K562 (cell line): ENCODE data around the gene PPP1R15B. TPM values are rescaled to one million over a fixed set of nuclear protein-coding genes. Genes with fewer than 3 reads are reported as not detected.
A peak's percentile ranks its signal among the peaks of the same experiment; 100 is the strongest.

Experiments used
- CHCHD3 ChIP-seq: fragments of 250-450 bp; sonication (Bioruptor Pico); IDR thresholded peaks from 2 replicates; pipeline ENCODE4 v2.1.2; 2022; ENCODE audit warnings: mild to moderate bottlenecking
- CTCF ChIP-seq, 3 experiments: IDR thresholded peaks in 2 of 3; conservative IDR thresholded peaks in 1 of 3; 2 replicates each; pipeline ENCODE4 v1.5.1; 2011 to 2012; ENCODE audit warnings: low read length in 3 of 3, mild to moderate bottlenecking in 3 of 3, control low read depth in 2 of 3, improper control_type of control experiment in 1 of 3, inconsistent platforms in 1 of 3, low read depth in 1 of 3, mixed read lengths in 1 of 3, moderate library complexity in 1 of 3; ENCODE audit not compliant: insufficient read depth in 2 of 3
- ELF1 ChIP-seq: fragments of 200-800 bp; sonication (Bioruptor generic); IDR thresholded peaks from 2 replicates; pipeline ENCODE4 v1.6.1; 2016; ENCODE audit warnings: missing genetic modification characterization, missing compliant biosample characterization
- FOXP4 ChIP-seq: sonication (generic); formaldehyde crosslinking; IDR thresholded peaks from 2 replicates; pipeline ENCODE4 v1.8.0; 2022; ENCODE audit warnings: mild to moderate bottlenecking, missing genetic modification reagents, borderline replicate concordance
- IRF1 ChIP-seq: sonication (generic); formaldehyde crosslinking; IDR thresholded peaks from 2 replicates; pipeline ENCODE4 v1.8.0; 2022; ENCODE audit warnings: missing genetic modification reagents, mild to moderate bottlenecking, borderline replicate concordance
- OTX1 ChIP-seq: fragments of 450-650 bp; formaldehyde crosslinking; IDR thresholded peaks from 2 replicates; pipeline ENCODE4 v1.4.0; 2022; ENCODE audit warnings: mild to moderate bottlenecking
- PATZ1 ChIP-seq: fragments of 250-450 bp; sonication (Bioruptor Pico); IDR thresholded peaks from 2 replicates; pipeline ENCODE4 v1.5.0; 2020; ENCODE audit warnings: mild to moderate bottlenecking, borderline replicate concordance
- RBFOX2 ChIP-seq: fragments of 200-400 bp; formaldehyde crosslinking; IDR thresholded peaks from 2 replicates; pipeline ENCODE4 v1.6.1; 2017; ENCODE audit warnings: low read depth, mild to moderate bottlenecking, low read length, moderate library complexity
- TFE3 ChIP-seq: fragments of 450-650 bp; formaldehyde crosslinking; IDR thresholded peaks from 2 replicates; pipeline ENCODE4 v1.4.0; 2020; ENCODE audit warnings: mild to moderate bottlenecking, mixed read lengths
- TSC22D4 ChIP-seq: fragments of 450-650 bp; IDR thresholded peaks from 2 replicates; pipeline ENCODE4 v1.6.1; 2016; ENCODE audit warnings: missing genetic modification characterization, missing biosample characterization, control low read depth
- ZMIZ1 ChIP-seq, 2 experiments: fragments of 150-350 bp in 1 of 2; IDR thresholded peaks; 2 replicates each; pipeline ENCODE4 v1.6.1; 2012 to 2016; ENCODE audit warnings: low read depth in 2 of 2, low read length in 2 of 2, mild to moderate bottlenecking in 1 of 2, moderate library complexity in 1 of 2
- ZNF444 ChIP-seq: fragments of 250-450 bp; sonication (Bioruptor Pico); IDR thresholded peaks from 2 replicates; pipeline ENCODE4 v1.4.0; 2020; ENCODE audit warnings: mild to moderate bottlenecking, moderate library complexity
- ZNF699 ChIP-seq: fragments of 250-450 bp; sonication (Bioruptor Pico); IDR thresholded peaks from 2 replicates; pipeline ENCODE4 v1.8.0; 2021; ENCODE audit warnings: mild to moderate bottlenecking, moderate library complexity; ENCODE audit not compliant: insufficient replicate concordance
- polyA plus RNA-seq, 8 experiments: library from polyadenylated mRNA; depleted of rRNA in 4 of 8; stranded (reverse) in 5 of 8; unstranded in 3 of 8; fragments of >200 nt; fragmentation: Nextera tagmentation in 2 of 8; fragmentation: Illumina TruSeq in 1 of 8; extraction: Ambion mirVana in 2 of 8; extraction: Trizol in 1 of 8; gene quantifications; 2 replicates each; pipeline versions ENCODE4 v1.2.1 to v1.2.3, GENCODE V29; 2011 to 2014; ENCODE audit warnings: inconsistent platforms in 1 of 8, missing spikeins in 1 of 8
- total RNA-seq, 7 experiments: library from RNA; depleted of rRNA in 6 of 7; stranded (reverse); fragments of >200 nt in 6 of 7; fragmentation: Illumina TruSeq in 2 of 7; extraction: Trizol in 2 of 7; gene quantifications; 2 replicates each; pipeline versions ENCODE4 v1.2.1 to v1.2.3, GENCODE V29; 2011 to 2021; ENCODE audit warnings: low replicate concordance in 1 of 7

The PPP1R15B gene
- total and polyA plus RNA-seq, 9 of the 15 experiments (the other 6 are each of a cell fraction or from before 2014, with no cell fraction given) = 17.0 to 48.1 (median 30.8) TPM

GRCh38 chr1:204398197-204399125, 13.2 kb downstream of the PPP1R15B start (continued):
- TF ChIP-seq TSC22D4 (tag) (no peak), ZNF444 (CRISPR knock-in tag) (no peak), RBFOX2 (no peak), PATZ1 (no peak), ZMIZ1 (IDR thresholded peaks at IDR 0.05; ENCODE audit: low read depth in 2 of 2, low read length in 2 of 2) (no peak), ELF1 (tag) (no peak), CTCF (IDR thresholded peaks at IDR 0.05 in 2 of 3, conservative IDR thresholded peaks at IDR 0.05 in 1 of 3; ENCODE audit: insufficient read depth in 2 of 3, low read depth in 1 of 3, low read length in 3 of 3) (peak; percentile 89 to 97 (median 94)), CHCHD3 (CRISPR knock-in tag) (no peak), ZNF699 (CRISPR knock-in tag) (no peak), FOXP4 (CRISPR knock-in tag) (no peak), TFE3 (CRISPR knock-in tag) (no peak), IRF1 (no peak), OTX1 (CRISPR knock-in tag) (no peak)
